HG02885 (cell line): ENCODE data around the gene GALNT1.

ENCODE experiments used
- ATAC-seq: cut with Tn5 transposase; IDR thresholded peaks from one replicate; pipeline ENCODE4 v1.9.1; 2021; ENCODE audit warnings: mild to moderate bottlenecking; ENCODE audit not compliant: unreplicated experiment, poor library complexity

The GALNT1 gene

DNA sequence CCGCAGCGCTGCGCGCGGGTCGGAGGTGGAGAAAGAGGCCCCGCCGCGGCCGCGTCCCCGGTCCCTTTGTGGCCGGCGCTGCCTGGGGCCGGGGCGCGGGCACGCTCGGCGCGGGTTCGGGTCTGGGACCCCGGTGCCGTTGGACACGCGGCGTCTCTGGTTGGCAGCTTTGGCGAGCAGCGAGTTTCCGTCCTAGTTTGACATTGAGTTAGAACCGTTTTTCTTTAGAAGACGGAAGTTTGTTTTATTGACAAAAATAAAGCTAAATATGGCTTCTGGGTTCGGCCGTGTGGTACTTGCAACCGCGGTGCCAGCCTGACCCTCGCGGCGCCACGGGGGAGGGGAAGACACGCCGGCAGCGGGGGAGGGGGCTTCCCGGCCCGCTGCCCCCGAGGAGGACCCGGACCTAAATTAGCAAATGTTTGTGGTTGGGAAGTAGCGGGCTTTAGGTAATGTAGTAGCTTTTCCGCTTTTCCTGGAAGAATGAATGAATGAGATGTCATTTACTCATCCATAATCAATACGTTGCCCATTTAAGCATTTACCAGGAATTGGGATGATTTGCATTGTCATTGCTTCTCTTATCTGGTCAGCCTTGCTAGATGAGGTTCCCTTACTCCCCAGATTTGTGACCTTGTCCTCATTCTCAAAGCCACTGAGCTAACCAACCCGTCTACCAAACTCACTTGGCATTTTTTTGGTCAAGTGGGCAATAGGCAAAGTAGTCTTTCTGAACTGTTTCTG, 530 bp downstream of the GALNT1 start:
- peak; percentile 19 for ATAC-seq

DNA sequence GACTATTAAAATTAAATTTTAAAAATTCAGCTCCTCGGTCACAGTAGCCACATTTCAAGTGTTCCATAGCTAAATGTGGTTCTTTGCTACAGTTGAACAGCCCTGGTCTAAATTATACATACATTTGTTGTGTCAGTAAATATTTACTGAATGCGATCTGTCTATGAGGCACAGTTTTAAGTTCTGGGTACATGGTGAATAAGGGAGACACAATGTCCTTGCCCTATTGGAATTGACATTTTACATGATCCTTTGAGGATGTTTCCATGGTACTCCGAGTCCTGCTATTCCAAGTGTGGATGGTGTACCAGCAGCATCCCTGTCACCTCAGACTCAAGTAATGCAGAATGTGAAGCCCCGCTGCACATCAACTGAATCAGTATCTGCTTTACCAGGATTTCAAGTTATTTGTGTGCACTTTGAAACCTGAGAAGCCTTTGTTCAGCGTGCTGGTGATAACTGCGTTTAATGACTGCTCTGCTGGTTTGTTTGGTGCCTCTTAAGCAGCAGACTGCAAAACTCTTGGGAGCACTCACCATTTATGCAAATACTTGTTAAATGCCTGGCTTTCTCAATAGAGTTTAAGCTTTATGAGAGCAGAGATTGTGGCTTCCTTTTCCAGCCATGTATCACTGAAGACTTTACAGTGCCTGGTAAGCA, 1.5 kb downstream of the GALNT1 start:
- ATAC-seq, result no peak

DNA sequence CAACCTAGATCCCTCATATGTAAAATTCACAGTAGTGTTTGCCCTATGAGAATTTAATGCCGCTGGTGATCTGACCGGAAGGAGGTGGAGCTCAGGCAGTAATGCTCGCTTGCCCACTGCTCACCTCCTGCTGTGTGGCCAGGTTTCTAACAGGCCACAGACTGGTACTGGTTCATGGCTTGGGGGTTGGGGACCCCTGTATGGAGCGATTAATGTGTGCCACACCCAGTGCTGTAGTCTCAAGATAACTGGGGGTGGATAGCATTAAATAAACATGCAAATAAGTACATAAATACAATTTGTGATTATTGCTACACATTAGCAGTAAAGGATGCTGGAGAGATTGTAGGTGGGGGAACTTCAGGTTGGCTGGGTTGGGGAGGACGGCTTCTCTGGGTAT, 3.2 kb downstream of the GALNT1 start:
- ATAC-seq, result no peak

DNA sequence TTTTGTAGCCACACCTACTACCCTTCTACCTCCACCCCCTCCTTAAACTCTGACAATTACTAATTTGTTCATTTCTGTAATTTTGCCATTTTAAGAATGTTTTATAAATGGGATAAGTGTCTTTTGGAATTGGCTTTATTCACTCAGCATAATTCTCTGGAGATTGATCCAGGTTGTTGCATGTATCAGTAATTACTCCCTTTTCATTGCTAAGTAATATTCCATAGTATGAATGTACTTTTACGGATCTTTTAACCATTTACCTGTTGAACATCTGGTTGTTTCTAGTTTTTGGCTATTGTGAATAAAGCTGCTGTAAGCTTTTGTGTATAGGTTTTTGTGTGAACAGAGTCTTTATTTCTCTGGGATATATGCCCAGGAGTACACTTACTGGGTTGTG, 4.1 kb downstream of the GALNT1 start:
- no peak for ATAC-seq

DNA sequence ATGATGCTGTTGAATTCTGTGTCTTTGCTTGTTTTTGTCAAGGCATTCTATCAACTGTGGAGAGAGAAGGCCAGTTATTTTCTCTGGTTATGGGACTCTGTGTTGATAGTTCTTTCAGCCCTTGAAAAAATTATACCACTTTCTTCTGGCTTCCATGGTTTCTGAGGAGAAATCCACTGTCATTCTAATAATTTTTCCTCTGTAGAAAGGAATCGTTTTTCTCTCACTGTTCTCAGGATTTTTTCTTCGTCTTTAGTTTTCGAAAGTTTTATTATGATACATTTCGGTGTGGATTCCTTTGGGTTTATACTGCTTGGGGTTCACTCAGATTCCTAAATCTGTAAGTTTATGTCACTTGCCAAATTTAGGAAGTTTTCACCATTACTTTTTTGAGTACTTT, 6.6 kb downstream of the GALNT1 start:
- ATAC-seq, result no peak

DNA sequence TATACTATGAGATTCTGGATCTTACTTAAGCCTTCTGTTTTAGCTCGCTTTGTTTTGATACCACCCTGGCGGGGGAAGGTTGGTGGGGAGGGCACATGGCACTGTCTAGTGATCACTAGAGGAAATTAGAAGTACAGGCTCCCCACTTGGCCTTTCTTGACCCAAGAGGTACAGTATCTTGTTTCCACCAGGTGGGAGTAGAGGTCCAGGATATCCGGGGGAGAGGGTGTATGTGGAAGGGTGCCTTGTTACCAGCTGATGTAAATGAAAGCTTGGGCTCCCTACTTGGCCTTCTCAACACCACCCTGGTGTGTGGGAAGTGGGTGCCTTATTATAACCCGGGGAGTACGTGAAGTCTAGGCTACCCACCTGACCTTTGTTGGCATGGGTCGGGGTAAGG, 7.5 kb downstream of the GALNT1 start:
- no peak for ATAC-seq

DNA sequence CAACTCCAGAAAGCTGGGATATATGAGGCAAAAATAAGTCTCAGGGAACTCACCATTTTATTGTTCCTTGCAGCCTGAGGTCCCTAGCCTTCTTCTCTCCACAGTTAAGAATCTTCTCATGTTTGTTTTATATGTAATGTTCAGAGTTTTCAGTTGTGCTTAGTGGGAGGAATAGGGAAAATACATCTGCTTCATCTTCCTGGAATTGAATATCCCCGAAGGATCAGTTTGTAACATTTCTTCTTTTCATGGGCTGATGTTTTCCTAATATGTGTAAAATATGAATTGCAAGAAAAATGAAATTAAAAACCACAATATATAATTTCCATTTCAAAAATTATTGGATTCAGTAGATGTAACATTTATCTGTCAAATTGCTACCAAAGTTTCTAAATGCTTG, 8.0 kb downstream of the GALNT1 start:
- no peak for ATAC-seq

DNA sequence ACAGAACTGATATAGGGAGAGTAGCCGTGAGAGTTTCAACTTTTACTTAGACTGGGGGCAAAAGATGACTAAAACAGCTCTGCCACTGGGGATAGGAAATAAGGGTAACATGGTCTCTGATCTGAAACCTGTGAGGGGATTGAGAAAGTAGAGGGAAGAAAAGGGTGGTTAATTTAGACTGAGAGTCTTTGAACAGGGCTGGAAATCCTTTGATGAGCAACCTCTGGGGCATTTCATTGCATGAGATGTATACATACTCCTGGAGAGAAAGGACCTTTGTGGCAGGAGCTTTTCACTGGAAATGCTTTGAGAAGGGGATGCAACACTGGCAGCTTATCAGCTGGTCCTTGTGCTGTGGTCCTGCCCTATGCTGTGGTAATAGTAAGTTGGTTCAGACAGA, 9.4 kb downstream of the GALNT1 start:
- no peak for ATAC-seq

DNA sequence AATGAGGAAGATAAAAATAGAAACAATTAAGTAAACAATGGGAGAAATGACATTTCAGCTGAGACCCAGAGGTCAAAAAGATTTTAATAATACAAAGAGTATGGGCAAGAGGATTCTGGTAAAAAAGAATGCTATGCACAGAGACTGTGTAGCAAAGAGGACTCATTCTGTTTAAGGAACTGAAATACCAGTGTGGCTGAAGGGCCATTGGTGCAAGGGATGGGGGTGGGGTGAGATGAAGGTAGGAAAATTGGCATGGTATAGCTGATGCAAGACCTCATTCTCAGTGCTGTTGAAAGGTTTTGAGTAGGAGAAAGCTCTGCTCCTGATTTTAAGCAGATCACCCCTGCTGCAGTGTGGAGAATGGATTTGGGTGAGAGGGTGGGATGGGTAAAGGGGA, 10.8 kb downstream of the GALNT1 start:
- peak; percentile 98 for ATAC-seq

DNA sequence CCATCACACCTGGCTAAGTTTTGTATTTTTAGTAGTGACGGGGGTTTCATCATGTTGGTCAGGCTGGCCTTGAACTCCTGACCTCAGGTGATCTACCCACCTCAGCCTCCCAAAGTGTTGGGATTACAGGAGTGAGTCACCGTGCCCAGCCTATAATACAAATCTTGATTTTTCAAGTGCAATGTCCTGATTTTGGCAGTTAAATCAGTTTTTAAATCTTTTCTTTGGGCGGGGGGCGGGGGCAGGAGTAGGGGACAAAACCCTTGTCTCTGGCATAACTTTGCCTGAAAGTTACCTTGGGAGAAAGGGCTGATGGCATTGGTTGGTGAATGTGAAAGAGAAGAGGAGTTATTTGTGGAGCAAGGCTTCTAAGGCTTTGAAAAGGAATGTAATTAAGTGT, 12.3 kb downstream of the GALNT1 start:
- no peak for ATAC-seq

DNA sequence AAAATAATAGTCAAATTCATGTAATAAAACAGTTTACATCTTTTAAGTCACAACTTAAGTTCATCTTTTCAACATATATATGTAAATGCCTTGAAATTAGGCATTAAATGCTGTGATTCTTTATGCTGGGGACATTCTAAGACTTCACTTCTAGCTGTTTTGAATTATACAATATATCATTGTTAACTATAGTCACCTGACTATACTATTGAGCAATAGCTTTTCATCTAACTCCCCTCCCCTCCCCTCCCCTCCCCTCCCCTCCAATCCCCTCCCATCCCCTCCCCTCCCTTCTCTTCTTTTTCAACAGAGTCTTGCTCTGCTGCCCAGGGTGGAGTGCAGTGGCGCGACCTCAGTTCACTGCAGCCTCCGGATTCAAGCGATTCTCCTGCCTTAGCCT, 16.2 kb downstream of the GALNT1 start:
- ATAC-seq, result no peak

DNA sequence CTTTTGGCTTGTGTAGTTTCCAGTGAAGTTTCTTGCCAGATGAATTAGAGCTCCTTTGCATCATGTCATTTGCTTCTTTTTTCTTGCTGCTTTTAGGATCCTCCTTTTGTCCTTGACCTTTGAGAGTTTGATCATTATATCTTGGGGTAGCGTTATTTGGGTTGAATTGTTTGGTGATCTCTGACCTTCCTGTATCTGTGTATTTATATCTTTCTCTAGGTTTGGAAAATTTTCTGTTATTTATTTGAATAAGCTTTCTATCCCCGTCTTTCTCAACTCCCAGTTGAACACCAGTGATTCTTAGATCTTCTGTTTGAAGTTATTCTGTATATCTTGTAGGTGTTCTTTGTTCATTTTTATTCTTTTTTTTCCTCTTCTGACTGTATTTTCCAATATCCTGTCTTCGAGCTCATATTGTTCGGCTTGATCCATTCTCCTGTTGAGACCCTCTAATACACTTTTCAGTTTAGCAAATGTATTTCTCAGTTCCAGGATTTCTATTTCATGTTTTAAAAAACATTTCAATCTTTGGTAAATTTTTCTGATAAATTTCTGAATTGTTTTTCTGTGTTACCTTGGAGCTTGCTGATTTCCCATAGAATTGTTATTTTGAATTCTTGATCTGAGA, 20.8 kb downstream of the GALNT1 start:
- no peak for ATAC-seq

DNA sequence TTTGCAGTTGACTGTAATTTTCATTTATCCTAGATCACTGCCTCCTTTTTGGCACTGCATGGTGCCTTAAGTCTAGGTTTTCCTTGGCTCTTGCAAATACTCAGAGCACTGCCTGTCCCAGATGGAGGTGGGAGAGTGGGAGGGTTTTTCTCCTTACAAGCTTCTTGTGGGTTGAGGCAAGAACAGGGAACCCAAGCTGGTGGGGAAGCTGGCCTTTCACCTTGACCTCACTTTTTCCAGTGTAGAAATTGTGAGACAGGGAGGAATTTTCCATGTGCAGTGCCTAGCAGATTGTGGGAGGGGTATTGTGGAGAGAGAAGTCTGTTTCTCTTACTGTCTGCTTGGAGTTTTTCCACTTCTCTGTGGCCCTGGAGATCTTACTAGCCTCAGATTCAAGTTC, 21.5 kb downstream of the GALNT1 start:
- ATAC-seq, result no peak

DNA sequence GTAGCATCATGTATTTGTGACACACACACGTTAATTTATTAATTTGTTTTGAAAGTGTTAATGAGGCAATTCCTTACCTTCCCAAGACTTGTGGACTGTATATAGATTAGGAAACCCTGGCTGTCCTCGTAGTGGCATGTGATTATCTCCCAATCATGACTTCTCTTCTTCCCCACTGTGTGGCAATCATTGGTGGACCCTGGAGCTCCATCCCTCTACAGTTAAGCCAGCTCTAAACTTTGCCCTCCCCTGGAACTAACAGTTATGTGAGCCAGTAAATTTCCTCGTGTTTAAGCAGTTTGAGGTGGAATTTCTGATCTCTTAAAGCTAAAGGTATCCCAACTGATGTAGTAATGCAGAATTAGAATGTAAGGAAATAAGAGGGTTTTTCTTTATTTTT, 22.0 kb downstream of the GALNT1 start:
- no peak for ATAC-seq

DNA sequence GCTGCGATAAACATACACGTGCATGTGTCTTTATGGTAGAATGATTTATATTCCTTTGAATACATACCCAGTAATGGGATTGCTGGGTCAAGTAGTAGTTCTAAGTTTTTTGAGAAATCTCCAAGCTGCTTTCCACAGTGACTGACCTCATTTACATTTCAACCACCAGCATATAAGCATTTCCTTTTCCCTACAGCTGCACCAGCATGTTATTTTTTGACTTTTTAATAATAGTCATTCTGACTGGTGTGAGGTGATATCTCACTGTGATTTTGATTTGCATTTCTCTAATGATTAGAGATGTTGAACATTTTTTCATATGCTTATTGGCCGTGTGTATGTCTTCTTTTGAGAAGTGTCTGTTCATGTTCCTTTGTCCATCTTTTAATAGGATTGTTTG, 22.8 kb downstream of the GALNT1 start:
- ATAC-seq, result no peak

DNA sequence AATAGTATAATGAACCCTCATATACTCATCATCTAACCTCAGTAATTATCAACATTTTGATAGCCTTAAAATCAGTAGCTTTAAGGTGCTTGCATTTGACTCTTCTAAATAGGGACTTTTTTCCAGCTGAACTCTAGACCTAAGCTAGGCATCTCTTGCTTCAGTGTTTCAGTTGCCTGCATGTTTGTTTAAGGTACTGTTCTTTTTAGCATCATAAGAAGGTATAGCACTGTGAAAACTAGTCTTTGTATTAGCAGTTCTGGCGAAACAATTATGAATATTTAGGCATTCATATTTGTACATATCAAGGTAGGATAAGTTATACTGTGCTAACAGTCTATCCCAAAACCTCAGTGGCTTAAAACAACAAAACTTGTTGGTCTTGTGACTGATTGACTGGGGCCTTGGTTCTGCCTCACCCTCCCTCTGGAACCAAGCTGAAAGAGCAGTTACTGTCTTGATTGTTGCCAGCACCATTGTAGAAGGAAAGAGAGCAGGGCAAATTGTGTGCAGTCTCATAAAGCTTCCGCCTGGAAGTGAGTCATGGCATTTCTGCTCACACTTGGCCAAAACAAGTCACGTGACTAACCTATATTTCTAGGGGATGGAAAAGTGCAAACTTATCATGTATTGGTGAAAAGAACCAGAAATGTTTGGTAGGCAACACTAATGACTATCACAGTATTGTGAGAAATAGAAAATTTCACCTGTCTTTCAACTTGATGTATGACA, 24.3 kb downstream of the GALNT1 start:
- ATAC-seq, result no peak

DNA sequence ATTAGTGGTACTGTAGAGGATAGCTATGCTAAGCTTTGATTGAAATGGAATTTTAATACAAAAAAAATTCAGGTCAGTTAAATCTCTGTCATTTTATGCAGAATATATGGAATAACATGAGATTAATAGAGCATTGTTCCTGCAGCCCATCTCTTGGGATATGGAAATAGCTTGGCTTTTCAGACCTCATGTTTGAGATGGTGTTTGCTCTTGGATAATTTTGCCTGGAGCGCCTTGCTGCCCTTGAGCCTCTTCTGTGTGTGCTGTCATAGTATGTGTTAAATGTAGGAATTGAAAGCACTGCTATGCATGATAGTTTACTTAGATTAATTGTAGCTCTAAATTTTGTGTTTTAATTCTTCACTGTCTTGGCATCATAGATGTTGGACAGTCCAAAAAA, 27.7 kb downstream of the GALNT1 start:
- no peak for ATAC-seq

DNA sequence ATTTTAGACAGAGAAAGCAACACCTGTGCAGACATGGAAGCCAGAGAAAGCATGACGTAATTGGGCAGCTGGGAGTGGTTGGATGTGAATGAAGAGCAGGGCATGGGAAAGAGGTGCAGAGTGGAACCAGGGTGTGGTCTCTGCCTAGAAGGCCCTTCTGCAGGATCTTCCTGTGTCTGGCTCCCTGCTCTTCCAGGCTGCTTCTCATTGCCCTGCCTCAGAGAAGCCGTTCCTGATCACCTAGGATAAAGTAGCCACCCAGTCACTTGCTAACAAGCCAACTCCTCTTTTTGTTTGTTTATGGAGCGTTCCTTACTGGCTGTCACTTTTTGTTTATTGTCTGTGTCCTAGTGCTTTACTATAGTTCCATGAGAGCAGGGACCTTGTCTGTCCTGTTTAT, 28.5 kb downstream of the GALNT1 start:
- ATAC-seq, result no peak

DNA sequence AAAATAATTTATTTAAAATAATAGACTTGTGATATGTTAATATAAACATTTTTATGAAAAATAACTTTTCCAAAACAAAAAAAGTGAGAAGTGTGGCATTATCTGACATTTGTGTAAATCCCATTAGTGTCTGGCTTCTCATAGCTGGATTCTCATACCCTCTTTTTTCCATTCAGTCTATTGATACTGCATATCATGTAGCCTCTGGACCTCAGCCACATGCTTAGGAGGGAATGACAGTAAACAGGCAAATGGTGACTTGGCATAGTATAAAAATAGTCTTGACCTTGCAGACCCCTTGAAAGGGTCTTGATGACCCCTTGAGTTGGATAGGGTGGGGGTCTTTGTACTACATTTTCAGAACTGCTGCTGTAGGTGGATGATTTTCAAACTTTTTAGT, 29.2 kb downstream of the GALNT1 start:
- ATAC-seq, result no peak

DNA sequence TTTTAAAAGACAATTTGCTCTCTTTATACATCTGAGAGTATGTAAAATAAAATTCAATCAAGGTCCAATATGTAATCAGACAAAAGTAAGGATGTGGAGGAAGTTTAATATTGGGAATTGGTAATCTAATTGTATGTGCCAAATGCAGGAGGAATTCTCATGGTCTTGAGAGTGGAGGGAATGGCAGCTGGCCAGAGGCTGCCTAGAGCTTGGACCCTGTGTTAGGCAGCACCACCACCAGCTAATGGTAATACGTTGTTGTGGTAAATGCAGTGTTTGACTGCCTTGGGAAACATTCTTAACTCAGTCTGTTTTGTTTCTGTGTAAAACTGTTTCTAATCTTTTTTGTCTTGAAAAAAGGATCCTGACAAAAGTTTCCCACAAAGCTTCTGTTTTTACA, 30.0 kb downstream of the GALNT1 start:
- no peak for ATAC-seq

DNA sequence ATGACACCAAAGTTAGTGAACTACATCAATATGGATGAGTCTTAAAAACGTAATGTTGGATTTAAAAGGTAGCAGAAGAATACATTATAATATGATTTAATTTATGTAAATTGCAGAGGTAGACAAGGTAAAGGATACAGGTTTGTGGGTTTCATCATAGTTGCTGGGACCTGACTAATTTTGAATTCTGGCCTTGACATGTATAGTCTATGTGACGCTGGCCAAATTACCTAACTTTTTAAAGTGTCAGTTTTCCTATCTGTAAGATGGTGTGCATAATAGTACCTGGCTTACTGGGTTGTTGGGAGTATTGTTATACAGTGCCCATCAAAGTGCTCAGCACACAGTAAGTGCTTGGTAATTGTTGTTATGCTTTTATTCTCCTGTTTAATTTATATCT, 34.5 kb downstream of the GALNT1 start:
- ATAC-seq, result no peak
